Measurements from ENCODE around the gene DDAH2. TPM values are rescaled to one million over a fixed set of nuclear protein-coding genes. Genes with fewer than 3 reads are reported as not detected.
A peak's percentile ranks its signal among the peaks of the same experiment; 100 is the strongest.

Gene DDAH2
- total and polyA plus RNA-seq, 10 of the 15 experiments (the other 5 are each of a cell fraction or from before 2014, with no cell fraction given) = 0.35 to 9.9 (median 6.2) TPM

- no peak for TF ChIP-seq MYB (IDR thresholded peaks at IDR 0.05; ENCODE audit: borderline replicate concordance, low read depth, low read length)
- TF ChIP-seq RUNX3 (IDR thresholded peaks at IDR 0.05; ENCODE audit: low read length) = peak; percentile 88
- peak; percentile 72 for TF ChIP-seq MEF2B (IDR thresholded peaks at IDR 0.05; ENCODE audit: partially characterized antibody, poor library complexity, severe bottlenecking)
- no peak for TF ChIP-seq BCLAF1 (IDR thresholded peaks at IDR 0.05)
- TF ChIP-seq CBFB (IDR thresholded peaks at IDR 0.05; ENCODE audit: low read depth) = peak; percentile 90
- TF ChIP-seq E4F1 (IDR thresholded peaks at IDR 0.05; ENCODE audit: borderline replicate concordance, partially characterized antibody) = no peak
- no peak for TF ChIP-seq ZBTB40 (IDR thresholded peaks at IDR 0.05; ENCODE audit: borderline replicate concordance)
- no peak for TF ChIP-seq GABPA (IDR thresholded peaks at IDR 0.05; ENCODE audit: low read depth)
- peak; percentile 33 to 39; a peak in 2 of 4 replicates for TF ChIP-seq EP300 (IDR thresholded peaks at IDR 0.05; ENCODE audit: borderline replicate concordance in 1 of 2, control insufficient read depth in 1 of 2, low read depth in 2 of 2, low read length in 2 of 2)
- no peak for TF ChIP-seq ZNF274 (IDR thresholded peaks at IDR 0.05; ENCODE audit: insufficient read depth, insufficient read length)
- TF ChIP-seq IRF4 (IDR thresholded peaks at IDR 0.05; ENCODE audit: low read depth, low read length) = 0 out of 2 replicates have a peak, but pooled peaks have one; percentile 31
- TF ChIP-seq BRCA1 (IDR thresholded peaks at IDR 0.05; ENCODE audit: low read depth, low read length) = no peak
- no peak for TF ChIP-seq KDM1A (IDR thresholded peaks at IDR 0.05; ENCODE audit: borderline replicate concordance)
- peak; percentile 89; the same call in 1 of the 2 replicates for TF ChIP-seq ATF2 (IDR thresholded peaks at IDR 0.05; ENCODE audit: low read length)
- TF ChIP-seq CHD2 (IDR thresholded peaks at IDR 0.05; ENCODE audit: borderline replicate concordance, low read depth, low read length) = peak; percentile 84
- no peak for TF ChIP-seq HSF1 (IDR thresholded peaks at IDR 0.05; ENCODE audit: low read depth, low read length)
Measured at GRCh38 chr6:31776989-31777666, 48.0 kb upstream of the DDAH2 start, which contains the start of gene VWA7 (continued).
